Activated gamma-delta T cell (primary cell): ENCODE measurements around the gene RRP8.
A peak's percentile ranks its signal among the peaks of the same experiment; 100 is the strongest.

Experiments
- DNase-seq: peaks from one replicate; lab custom pipeline; 2025; lab: John Stamatoyannopoulos, UW

Gene RRP8

DNA sequence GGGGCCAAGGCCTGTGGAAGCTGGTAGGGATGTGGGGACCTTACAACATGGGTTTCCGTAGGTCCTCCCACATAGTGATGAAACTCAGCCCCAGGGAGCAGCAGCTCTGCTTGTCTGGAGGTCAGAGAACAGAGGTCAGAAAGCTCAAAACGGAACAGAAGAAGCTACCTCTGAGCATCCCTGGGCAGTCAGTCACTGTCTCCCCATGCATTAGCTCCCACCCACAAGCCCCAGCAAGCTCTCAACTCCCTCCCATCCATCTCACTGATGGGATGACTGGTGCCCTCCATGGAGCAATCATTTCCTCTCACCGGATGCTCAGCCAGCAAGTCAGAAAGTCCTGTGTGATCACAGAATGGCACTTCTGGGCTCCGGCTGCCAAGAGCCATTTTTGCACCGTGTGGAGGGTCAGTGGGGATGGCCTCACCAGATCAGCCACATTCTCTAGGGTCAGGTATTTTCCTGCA lies 13.9 kb upstream of the RRP8 start:
- no peak for DNase-seq

DNA sequence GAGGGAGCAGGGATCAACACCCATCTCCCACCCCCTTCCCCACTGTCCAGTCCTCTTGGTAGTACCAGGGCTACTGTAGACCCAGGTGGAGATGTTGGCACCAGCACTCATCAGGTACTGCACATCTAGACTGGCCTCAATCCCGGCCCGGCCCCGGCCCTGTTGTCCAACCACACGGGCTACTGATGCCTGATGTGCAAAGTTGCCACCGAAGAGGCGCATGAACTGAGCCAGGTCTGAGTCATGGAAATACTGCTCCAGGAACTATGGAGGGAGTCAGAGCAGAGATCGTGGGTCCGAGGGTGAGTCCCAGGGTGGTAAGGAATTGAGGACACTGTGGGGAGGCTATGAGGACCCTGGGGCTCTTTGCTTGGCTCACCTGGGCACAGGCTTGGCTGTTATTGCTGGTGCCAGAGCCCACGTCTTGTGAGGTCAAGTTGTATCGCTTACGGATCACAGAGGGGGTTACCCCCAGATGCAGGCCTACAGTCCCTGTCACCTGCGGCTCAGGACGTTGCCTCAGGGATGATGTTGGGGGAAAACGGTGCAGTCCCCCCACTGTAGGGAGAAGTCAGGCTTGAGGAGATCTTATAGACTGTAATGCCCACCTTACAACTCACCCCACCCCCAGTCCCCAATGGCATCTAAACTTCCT lies 13.3 kb upstream of the RRP8 start:
- DNase-seq = no peak

DNA sequence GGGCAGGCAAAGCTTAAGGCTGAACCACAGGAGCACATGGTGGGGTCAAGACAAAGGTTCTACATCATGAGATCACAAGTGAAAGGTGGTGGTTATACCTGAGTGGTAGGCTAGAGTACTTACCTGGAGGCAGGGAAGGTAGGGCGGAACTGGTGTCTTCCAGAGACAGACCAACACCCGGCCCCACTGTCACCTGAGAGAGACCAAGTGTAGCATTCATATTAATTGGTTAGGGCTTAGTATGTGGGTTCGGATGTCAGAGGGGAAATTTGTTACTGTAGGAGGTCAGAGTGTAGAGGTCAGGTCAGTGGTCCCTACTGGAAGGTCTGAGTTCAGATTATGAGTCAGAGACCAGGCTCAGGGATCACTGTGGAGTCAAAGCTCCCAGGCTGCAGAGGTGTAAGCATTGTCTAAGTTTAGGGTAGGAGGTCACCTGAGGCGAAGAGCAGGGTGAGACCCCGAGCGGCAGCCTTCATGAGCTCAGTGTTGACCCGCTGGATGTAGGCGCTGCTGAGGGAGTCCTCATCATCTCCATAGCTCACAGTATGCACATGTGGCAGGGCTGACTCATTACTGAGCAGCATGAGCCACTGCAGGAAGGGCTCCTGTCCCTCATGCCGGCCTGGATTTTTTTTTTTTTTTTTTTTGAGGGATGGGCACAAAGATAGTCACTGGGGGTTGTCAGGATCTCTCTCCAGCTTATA lies 12.6 kb upstream of the RRP8 start:
- no peak for DNase-seq

- no peak for DNase-seq
These were observed 11.6 kb upstream of the RRP8 start for GRCh38 chr11:6615046-6615445.

GRCh38 chr11:6614446-6614845 lies 11.0 kb upstream of the RRP8 start:
- DNase-seq = no peak

- DNase-seq = no peak
These were observed 10.1 kb upstream of the RRP8 start for GRCh38 chr11:6613496-6613895.

GRCh38 chr11:6612213-6613041 lies 9.0 kb upstream of the RRP8 start, which contains the start of gene TAF10:
Gene TAF10, minus strand, starts transcription at chr11:6612216. Its CDS starts 27 bp downstream, at chr11:6612189.
- peak; percentile 91 for DNase-seq

DNA sequence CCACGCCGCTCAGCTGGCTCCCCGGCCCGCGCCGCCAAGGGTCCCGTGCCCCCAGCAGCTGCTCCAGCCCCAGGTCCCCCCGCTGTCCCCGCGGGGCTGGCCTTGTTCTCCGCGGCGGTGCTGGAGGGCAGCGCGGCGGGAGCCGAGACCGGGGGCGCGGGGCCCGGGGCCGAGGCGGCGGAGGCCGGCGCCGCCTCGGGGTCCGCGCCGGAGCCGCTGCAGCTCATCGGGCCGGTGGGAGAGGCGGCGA lies 8.5 kb upstream of the RRP8 start:
- DNase-seq = peak; percentile 45

DNA sequence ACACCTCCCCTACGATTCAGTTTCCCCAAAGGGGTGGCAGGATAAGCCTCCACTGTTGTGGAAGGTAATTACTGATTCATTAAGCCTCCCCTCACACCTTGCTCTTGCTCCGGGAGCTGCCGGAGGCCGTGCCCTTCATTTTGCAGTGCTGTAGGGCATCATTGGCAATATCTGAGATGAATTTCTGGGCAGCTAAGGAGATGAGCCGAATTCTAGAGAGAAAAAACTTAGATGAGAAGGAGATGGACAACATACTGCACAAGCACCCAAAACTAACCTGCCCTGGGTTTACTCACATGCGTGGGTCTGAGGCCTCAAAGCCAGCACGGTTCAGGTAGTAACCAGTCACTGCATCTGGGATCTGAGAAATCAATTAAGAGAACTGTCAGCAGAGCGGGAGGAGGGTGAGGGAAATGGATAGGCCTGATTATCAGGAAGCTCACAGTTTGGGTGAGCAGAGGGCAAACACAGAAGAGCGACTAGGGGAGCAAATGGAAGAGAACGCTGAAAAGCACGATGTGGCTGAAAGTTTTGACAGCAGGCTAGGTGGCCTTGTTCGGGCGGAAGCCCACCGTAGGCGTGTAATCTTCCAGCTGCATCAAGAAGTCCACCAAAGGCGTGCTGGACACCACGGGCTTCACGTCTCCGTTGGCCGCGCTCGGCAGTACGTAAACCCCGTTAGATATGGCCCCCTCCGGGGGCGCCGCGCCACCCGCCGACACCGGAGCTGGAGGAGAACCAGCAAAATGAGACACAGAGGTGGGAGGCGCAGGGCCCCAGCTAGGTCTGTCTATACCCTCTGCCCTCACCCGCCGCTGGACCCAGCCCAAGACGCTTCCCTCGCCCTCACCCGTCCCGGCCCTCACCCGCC lies 7.9 kb upstream of the RRP8 start:
- no peak for DNase-seq

GRCh38 chr11:6610591-6610990 lies 7.2 kb upstream of the RRP8 start:
- DNase-seq = no peak

GRCh38 chr11:6609502-6610015 lies 6.1 kb upstream of the RRP8 start:
- DNase-seq = no peak

DNA sequence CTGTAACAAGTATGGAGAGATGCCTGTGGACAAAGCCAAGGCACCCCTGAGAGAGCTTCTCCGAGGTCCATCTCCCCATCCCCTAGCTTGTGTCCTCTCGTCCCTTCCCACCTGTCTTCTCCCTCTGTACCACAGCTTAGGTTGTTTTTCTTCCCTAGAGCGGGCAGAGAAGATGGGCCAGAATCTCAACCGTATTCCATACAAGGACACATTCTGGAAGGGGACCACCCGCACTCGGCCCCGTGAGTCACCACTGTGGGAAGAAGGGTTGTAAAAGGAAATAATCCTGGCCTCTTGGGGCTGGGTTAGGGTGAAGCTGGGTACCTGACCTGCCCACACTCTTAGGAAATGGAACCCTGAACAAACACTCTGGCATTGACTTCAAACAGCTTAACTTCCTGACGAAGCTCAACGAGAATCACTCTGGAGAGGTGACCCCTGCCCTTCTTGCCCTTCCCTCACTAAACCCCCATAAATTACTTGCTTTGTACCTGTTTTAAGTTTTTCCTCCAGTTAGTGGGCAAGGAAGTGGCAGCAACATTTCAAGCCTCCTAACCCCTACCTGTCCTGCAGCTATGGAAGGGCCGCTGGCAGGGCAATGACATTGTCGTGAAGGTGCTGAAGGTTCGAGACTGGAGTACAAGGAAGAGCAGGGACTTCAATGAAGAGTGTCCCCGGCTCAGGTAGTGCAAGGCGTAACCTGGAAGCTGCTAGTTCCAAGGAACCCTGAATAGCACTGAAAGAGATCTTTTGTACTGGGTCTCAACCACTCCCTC lies 5.5 kb upstream of the RRP8 start:
- DNase-seq = no peak

GRCh38 chr11:6608011-6608410 lies 4.6 kb upstream of the RRP8 start:
- DNase-seq = no peak

- DNase-seq = no peak
These were observed 3.9 kb upstream of the RRP8 start for GRCh38 chr11:6607190-6607795.

GRCh38 chr11:6606471-6607189 lies 3.2 kb upstream of the RRP8 start:
- DNase-seq = no peak

- DNase-seq = no peak
These were observed 1.4 kb upstream of the RRP8 start for GRCh38 chr11:6604790-6605189.

DNA sequence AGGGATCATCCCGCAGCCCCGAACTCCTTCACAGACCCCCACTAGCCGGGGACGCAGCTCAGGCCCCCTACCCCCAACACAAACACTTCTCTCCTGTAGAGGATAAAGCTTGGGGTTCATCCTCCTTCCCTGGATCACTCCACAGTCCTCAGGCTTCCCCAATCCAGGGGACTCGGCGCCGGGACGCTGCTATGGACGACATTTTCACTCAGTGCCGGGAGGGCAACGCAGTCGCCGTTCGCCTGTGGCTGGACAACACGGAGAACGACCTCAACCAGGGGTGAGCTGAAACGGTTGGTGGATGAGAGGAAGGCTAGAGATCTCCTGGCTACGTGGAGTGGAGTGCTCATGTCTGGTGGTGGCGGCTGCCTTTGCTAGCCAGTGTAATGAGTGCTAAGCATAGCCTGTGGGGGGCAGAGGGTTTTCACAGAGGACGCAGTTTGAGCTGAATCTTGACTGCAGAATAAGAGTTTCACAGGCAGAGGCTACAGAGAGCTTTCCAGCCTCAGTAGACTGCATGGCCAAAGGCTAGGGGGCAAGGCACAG lies 738 bp upstream of the RRP8 start:
- DNase-seq = no peak

DNA sequence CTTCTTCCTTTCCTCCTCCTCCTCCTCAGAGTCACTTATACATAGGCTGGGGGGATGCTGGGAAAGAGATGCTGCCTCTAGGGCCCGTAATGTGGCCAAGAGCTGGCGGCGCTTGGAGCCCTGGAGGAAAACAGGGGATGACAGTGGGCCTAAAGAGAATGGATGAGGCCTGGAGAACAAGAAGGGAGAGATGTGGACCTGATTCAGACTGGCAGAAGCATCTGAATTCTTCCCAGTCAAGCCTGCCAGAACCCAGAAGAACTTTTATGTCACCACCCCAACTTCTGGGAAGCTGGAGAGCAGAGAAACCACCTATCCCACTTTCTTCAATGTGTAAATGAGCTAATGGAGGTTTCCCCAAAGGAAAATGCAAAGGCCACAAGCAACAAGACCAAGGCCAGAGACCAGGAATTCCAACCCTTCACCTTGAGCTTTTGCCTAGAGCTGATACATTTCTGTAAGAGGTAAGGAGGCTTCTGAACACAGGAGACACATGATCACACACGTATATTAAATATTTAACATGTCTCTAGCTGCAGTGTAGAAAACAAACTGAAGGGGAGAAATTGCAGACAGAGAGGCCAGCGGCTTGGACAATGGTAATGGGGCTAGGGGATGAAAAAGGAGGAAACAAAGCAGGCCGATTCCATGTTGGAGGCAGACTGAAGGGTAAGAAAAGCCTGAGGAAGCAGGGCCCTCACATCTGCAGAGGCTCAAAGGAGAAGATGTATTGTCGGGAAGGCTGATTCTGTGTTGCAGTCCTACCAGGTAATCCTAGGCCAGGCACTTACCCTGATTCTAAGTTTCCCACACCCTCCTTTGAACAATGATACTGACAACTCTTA lies 1.1 kb downstream of the RRP8 start:
- DNase-seq = no peak

DNA sequence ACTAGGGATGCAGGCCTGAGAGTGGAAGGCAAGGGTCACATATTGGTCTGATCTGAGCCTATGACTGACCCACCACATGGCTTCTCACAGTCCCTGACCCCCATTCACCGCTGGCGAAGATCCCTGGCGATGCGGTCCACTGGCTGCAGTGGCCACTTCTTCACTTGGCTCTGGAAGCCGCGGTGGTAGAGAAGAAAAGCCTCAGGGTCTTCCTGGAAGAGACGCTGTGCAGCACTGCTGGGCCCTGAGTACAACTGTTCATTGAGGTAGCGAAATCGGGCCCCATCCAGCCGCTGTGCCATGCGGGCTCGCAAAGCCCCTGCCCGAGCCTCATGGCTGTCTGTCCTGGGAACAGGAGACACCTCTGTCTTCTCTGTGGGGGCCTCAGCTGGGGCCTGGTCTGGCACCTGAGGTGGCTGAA lies 2.4 kb downstream of the RRP8 start:
- no peak for DNase-seq
